Measurements from ENCODE around the gene FBXL19. TPM values are rescaled to one million over a fixed set of nuclear protein-coding genes. Genes with fewer than 3 reads are reported as not detected.
A peak's percentile ranks its signal among the peaks of the same experiment; 100 is the strongest.

Gene FBXL19
- total RNA-seq, 1 donor from 2014 or later = 21.4 TPM

DNA sequence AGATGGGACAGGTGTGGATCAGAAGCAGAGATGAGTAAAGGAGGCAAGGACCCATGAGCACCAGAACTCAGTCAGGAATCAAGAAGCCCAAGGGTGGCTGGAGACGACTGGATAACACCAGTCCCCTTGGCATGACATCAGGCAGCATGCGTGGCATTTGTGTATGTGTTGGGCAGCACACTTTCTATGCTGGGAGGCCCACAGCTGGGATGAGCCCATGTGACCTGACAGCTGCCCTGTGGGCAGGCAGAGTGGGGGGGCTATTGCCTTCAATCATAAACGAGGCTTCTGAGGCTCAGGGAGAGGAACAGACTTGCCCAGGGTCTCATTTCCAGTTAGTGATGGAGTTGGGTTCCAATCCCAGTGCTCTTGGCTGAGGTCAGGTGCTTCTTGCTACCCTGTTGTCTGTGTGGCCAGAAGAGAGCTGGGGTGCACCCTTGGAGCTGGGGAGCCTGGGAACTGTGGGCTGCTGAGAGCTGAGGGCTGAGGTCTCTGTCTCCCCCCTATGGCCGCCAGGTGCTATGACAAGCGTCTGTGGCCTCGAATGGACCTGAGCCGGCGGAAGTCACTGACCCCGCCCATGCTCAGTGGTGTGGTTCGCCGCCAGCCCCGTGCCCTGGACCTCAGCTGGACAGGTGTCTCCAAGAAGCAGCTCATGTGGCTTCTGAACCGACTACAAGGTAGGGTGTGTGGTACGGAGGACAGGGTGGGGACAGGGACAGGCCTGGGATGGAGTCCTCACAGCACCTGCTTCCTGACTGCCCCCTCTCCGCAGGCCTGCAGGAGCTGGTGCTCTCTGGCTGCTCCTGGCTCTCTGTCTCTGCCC is 18.4 kb downstream of the FBXL19 start:
- H3K36me3 ChIP-seq = peaks cover 0 to 17% of the 10 kb centered on the region in 2 donors
- no peaks in the 10 kb centered on the region for H3K27me3 ChIP-seq
- no peaks in the 10 kb centered on the region for H3K9me3 ChIP-seq
- no peak for DNase-seq (ENCODE audit: extremely low spot score in 2 of 2)
- no peak for TF ChIP-seq POLR2AphosphoS5 (IDR thresholded peaks at IDR 0.05; ENCODE audit: insufficient read depth in 1 of 2, low read depth in 1 of 2)
- TF ChIP-seq, protein P1, sequence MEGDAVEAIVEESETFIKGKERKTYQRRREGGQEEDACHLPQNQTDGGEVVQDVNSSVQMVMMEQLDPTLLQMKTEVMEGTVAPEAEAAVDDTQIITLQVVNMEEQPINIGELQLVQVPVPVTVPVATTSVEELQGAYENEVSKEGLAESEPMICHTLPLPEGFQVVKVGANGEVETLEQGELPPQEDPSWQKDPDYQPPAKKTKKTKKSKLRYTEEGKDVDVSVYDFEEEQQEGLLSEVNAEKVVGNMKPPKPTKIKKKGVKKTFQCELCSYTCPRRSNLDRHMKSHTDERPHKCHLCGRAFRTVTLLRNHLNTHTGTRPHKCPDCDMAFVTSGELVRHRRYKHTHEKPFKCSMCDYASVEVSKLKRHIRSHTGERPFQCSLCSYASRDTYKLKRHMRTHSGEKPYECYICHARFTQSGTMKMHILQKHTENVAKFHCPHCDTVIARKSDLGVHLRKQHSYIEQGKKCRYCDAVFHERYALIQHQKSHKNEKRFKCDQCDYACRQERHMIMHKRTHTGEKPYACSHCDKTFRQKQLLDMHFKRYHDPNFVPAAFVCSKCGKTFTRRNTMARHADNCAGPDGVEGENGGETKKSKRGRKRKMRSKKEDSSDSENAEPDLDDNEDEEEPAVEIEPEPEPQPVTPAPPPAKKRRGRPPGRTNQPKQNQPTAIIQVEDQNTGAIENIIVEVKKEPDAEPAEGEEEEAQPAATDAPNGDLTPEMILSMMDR (IDR thresholded peaks at IDR 0.05) = peak; percentile 52 to 74 (median 55)
- TF ChIP-seq POLR2A (IDR thresholded peaks at IDR 0.05) = no peak
- H3K27ac ChIP-seq = no peak overlapping the region
- no peak overlapping the region for H3K4me3 ChIP-seq
- intact Hi-C loops (cut with DNase I) = no loop called here
- H3K4me1 ChIP-seq = peaks cover 12% of the 10 kb centered on the region

DNA sequence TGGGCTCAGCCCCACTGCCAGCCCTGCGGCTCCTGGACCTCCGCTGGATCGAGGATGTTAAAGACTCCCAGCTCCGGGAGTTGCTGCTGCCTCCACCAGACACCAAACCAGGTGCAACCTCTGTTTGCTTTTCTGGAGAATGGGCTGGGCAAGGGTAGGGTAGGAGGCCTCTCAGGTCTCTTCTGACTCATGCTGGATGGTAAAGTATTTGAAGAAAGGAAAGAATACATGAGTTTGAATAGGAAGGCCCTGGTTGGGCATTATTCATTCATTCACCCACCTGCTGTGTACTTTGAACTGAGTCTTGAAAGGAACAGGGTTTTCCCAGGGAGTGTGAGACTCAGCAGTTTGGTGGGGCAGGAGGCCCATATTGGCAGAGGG is 19.0 kb downstream of the FBXL19 start:
- H3K36me3 ChIP-seq = peaks cover 0 to 17% of the 10 kb centered on the region in 2 donors
- H3K9me3 ChIP-seq = no peaks in the 10 kb centered on the region
- no peak overlapping the region for H3K4me3 ChIP-seq
- no peak for DNase-seq (ENCODE audit: extremely low spot score in 2 of 2)
- no peaks in the 10 kb centered on the region for H3K27me3 ChIP-seq
- no peak overlapping the region for H3K27ac ChIP-seq
- TF ChIP-seq, protein P1 (IDR thresholded peaks at IDR 0.05) = no peak
- no peak for TF ChIP-seq POLR2A (IDR thresholded peaks at IDR 0.05)
- TF ChIP-seq POLR2AphosphoS5 (IDR thresholded peaks at IDR 0.05; ENCODE audit: insufficient read depth in 1 of 2, low read depth in 1 of 2) = no peak
- intact Hi-C loops (cut with DNase I) = no loop called here
- peaks cover 12% of the 10 kb centered on the region for H3K4me1 ChIP-seq

DNA sequence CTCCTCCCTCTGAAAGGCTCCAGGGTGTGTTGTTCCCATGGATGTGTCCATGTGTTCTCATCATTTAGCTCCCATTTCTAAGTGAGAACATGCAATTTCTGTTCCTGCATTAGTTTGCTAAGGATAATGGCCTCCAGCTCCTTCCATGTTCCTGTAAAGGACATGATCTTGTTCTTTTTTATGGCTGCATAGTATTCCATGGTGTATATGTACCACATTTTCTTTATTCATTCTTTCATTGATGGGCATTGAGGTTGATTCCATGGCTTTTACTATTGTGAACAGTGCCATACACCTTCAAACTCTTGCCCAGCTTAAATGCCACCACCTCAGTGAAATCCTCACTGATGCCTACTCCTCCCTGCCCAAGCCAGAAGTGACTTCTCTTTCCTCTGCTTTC is 21.0 kb downstream of the FBXL19 start:
- Histone ChIP-seq H3K36me3 (peaks cover 0 to 17% of the 10 kb centered on the region in 2 donors), H3K4me1 (peaks cover 17% of the 10 kb centered on the region), H3K27ac (no peak overlapping the region), H3K27me3 (no peaks in the 10 kb centered on the region), H3K9me3 (no peaks in the 10 kb centered on the region), H3K4me3 (no peak overlapping the region)
- TF ChIP-seq POLR2A (IDR thresholded peaks at IDR 0.05) (no peak), POLR2AphosphoS5 (IDR thresholded peaks at IDR 0.05; ENCODE audit: insufficient read depth in 1 of 2, low read depth in 1 of 2) (no peak)
- TF ChIP-seq, protein P1 (IDR thresholded peaks at IDR 0.05) = no peak
- DNase-seq (ENCODE audit: extremely low spot score in 2 of 2) = no peak
- intact Hi-C loops (cut with DNase I) = no loop called here

DNA sequence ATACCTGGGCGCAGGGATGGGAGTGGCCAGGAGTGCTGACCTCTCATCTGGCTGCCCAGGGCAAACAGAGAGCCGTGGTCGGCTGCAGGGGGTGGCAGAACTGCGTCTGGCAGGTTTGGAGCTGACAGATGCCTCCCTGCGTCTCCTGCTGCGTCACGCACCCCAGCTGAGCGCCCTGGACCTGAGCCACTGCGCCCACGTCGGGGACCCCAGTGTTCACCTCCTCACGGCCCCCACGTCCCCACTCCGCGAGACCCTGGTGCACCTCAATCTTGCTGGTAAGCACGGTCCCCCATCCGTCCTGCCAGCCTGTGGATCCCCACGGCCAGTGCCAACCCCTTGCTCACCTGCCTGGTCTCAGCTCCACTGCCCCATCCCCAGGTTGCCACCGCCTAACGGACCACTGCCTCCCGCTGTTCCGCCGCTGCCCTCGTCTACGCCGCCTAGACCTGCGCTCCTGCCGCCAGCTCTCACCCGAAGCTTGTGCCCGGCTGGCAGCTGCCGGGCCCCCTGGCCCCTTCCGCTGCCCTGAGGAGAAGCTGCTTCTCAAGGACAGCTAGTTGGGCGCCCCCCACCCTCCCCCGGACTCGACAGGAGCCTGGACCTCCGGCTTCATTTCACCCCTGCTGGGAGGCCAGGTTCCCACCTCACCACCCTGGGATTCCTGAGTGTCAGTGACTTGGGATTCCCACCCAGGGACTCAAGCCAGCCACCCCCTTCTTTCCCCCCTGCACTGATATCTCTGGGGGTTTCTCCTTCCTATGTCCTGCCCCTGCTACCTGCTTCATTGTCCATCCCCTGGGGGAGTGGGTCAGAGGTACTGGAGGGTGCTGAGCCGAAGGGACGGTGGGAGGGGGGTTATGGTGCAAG is 23.5 kb downstream of the FBXL19 start:
- intact Hi-C loops (cut with DNase I) = no loop called here
- no peak overlapping the region for H3K27ac ChIP-seq

More for the DNA sequence above, 23.5 kb downstream of the FBXL19 start:
- no peak for TF ChIP-seq POLR2AphosphoS5 (IDR thresholded peaks at IDR 0.05; ENCODE audit: insufficient read depth in 1 of 2, low read depth in 1 of 2)
- TF ChIP-seq, protein P1 (IDR thresholded peaks at IDR 0.05) = no peak
- TF ChIP-seq POLR2A (IDR thresholded peaks at IDR 0.05) = no peak
- peaks cover 35% of the 10 kb centered on the region for H3K4me1 ChIP-seq
- DNase-seq (ENCODE audit: extremely low spot score in 2 of 2) = no peak
- H3K9me3 ChIP-seq = no peaks in the 10 kb centered on the region
- no peak overlapping the region for H3K4me3 ChIP-seq
- no peaks in the 10 kb centered on the region for H3K27me3 ChIP-seq
- H3K36me3 ChIP-seq = peaks cover 0 to 17% of the 10 kb centered on the region in 2 donors

Data from vagina (tissue), 2 donors.